Measurements from ENCODE around the gene ENDOD1.

GRCh38 chr11:95085117-95085816 is 4.4 kb upstream of the ENDOD1 start:
- TF ChIP-seq CTCF (IDR thresholded peaks at IDR 0.05) (no peak), EZH2 (IDR thresholded peaks at IDR 0.05) (no peak)
